Measurements from ENCODE around the gene ISG20L2.

ISG20L2 gene

GRCh38 chr1:156747742-156748669, 19.4 kb upstream of the ISG20L2 start:
- TF ChIP-seq CTCF (IDR thresholded peaks at IDR 0.05; ENCODE audit: insufficient read depth, low read depth, low read length, missing control alignments), result no peak
- DNase-seq (ENCODE audit: low read depth), result peak; percentile 36
- H3K4me3 ChIP-seq (ENCODE audit: low read length), result peak overlapping the region; percentile 84

- peak overlapping the region; percentile 84 for H3K4me3 ChIP-seq (ENCODE audit: low read length)
- peak; percentile 84 for DNase-seq (ENCODE audit: low read depth)
- TF ChIP-seq CTCF (IDR thresholded peaks at IDR 0.05; ENCODE audit: insufficient read depth, low read depth, low read length, missing control alignments), result peak; percentile 13
Observed at GRCh38 chr1:156746728-156747631, 18.4 kb upstream of the ISG20L2 start.

- TF ChIP-seq CTCF (IDR thresholded peaks at IDR 0.05; ENCODE audit: insufficient read depth, low read depth, low read length, missing control alignments), result no peak
- H3K4me3 ChIP-seq (ENCODE audit: low read length), result peak overlapping the region; percentile 84
- DNase-seq (ENCODE audit: low read depth), result no peak
Observed at GRCh38 chr1:156746406-156746727, 17.8 kb upstream of the ISG20L2 start.

- DNase-seq (ENCODE audit: low read depth), result no peak
- no peak for TF ChIP-seq CTCF (IDR thresholded peaks at IDR 0.05; ENCODE audit: insufficient read depth, low read depth, low read length, missing control alignments)
- H3K4me3 ChIP-seq (ENCODE audit: low read length), result peak overlapping the region; percentile 84
Observed at GRCh38 chr1:156745881-156746280, 17.3 kb upstream of the ISG20L2 start.

GRCh38 chr1:156744786-156745419, 16.3 kb upstream of the ISG20L2 start:
- DNase-seq (ENCODE audit: low read depth), result no peak
- no peak overlapping the region for H3K4me3 ChIP-seq (ENCODE audit: low read length)
- TF ChIP-seq CTCF (IDR thresholded peaks at IDR 0.05; ENCODE audit: insufficient read depth, low read depth, low read length, missing control alignments), result no peak

- no peak for DNase-seq (ENCODE audit: low read depth)
- TF ChIP-seq CTCF (IDR thresholded peaks at IDR 0.05; ENCODE audit: insufficient read depth, low read depth, low read length, missing control alignments), result no peak
- no peak overlapping the region for H3K4me3 ChIP-seq (ENCODE audit: low read length)
Observed at GRCh38 chr1:156744344-156744743, 15.8 kb upstream of the ISG20L2 start.
